Mesothelial cell of epicardium (in vitro differentiated cells): ENCODE results near the gene USH2A. TPM values are rescaled to one million over a fixed set of nuclear protein-coding genes. Genes with fewer than 3 reads are reported as not detected.

Source experiments
- DNase-seq, 2 experiments: peaks; one replicate each; pipeline ENCODE4 v3.0.0; 2021; ENCODE audit warnings: low spot score in 2 of 2; ENCODE audit not compliant: unreplicated experiment in 2 of 2
- H3K27ac Mint-ChIP-seq: 2 replicates; pipeline ENCODE4 v1.8.0; 2021; ENCODE audit warnings: mixed read lengths
- H3K27me3 Mint-ChIP-seq: 2 replicates; pipeline ENCODE4 v1.8.0; 2021; ENCODE audit warnings: low read depth, mixed read lengths
- H3K36me3 Mint-ChIP-seq: 2 replicates; pipeline ENCODE4 v1.8.0; 2021; ENCODE audit warnings: mixed read lengths
- H3K4me1 Mint-ChIP-seq: 2 replicates; pipeline ENCODE4 v1.8.0; 2021; ENCODE audit warnings: mixed read lengths
- H3K4me3 Mint-ChIP-seq: 2 replicates; pipeline ENCODE4 v1.8.0; 2021; ENCODE audit warnings: mild to moderate bottlenecking, moderate library complexity, mixed read lengths
- H3K9me3 Mint-ChIP-seq: 2 replicates; pipeline ENCODE4 v1.8.0; 2021; ENCODE audit warnings: mixed read lengths
- total RNA-seq: library from RNA; stranded (reverse); gene quantifications from 3 replicates; pipeline ENCODE4 v1.2.1, GENCODE V29; 2021
- TF ChIP-seq, protein P1 (sequence below): fragments of 200-600 bp; sonication (generic); IDR thresholded peaks from one replicate; pipeline ENCODE4 v1.5.0; 2021; ENCODE audit warnings: antibody characterized with exemption; ENCODE audit not compliant: unreplicated experiment

The USH2A gene
- total RNA-seq, 1 donor from 2014 or later = 0.02 TPM

- Mint-ChIP-seq H3K27me3 (no peaks in the 10 kb centered on the region), H3K27ac (no peak overlapping the region), H3K4me3 (no peak overlapping the region), H3K36me3 (no peaks in the 10 kb centered on the region), H3K4me1 (no peaks in the 10 kb centered on the region), H3K9me3 (no peaks in the 10 kb centered on the region)
- no peak for DNase-seq
- TF ChIP-seq, protein P1, sequence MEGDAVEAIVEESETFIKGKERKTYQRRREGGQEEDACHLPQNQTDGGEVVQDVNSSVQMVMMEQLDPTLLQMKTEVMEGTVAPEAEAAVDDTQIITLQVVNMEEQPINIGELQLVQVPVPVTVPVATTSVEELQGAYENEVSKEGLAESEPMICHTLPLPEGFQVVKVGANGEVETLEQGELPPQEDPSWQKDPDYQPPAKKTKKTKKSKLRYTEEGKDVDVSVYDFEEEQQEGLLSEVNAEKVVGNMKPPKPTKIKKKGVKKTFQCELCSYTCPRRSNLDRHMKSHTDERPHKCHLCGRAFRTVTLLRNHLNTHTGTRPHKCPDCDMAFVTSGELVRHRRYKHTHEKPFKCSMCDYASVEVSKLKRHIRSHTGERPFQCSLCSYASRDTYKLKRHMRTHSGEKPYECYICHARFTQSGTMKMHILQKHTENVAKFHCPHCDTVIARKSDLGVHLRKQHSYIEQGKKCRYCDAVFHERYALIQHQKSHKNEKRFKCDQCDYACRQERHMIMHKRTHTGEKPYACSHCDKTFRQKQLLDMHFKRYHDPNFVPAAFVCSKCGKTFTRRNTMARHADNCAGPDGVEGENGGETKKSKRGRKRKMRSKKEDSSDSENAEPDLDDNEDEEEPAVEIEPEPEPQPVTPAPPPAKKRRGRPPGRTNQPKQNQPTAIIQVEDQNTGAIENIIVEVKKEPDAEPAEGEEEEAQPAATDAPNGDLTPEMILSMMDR = no peak
Observed at GRCh38 chr1:215923129-215923824, 500.0 kb downstream of the USH2A start.

GRCh38 chr1:215911406-215911968, 511.8 kb downstream of the USH2A start:
- H3K36me3 Mint-ChIP-seq = no peaks in the 10 kb centered on the region
- TF ChIP-seq, protein P1 = peak; percentile 32
- no peak overlapping the region for H3K4me3 Mint-ChIP-seq
- no peaks in the 10 kb centered on the region for H3K27me3 Mint-ChIP-seq
- no peak overlapping the region for H3K27ac Mint-ChIP-seq
- no peaks in the 10 kb centered on the region for H3K4me1 Mint-ChIP-seq
- H3K9me3 Mint-ChIP-seq = peaks cover 14% of the 10 kb centered on the region
- DNase-seq = no peak

GRCh38 chr1:215905493-215906115, 517.6 kb downstream of the USH2A start:
- Mint-ChIP-seq H3K27ac (no peak overlapping the region), H3K27me3 (no peaks in the 10 kb centered on the region), H3K4me1 (no peaks in the 10 kb centered on the region), H3K9me3 (no peaks in the 10 kb centered on the region), H3K36me3 (no peaks in the 10 kb centered on the region), H3K4me3 (no peak overlapping the region)
- no peak for DNase-seq
- TF ChIP-seq, protein P1 = no peak

GRCh38 chr1:215900684-215901083, 522.6 kb downstream of the USH2A start:
- Mint-ChIP-seq H3K4me1 (no peaks in the 10 kb centered on the region), H3K27ac (no peak overlapping the region)

GRCh38 chr1:215899901-215900300, 523.3 kb downstream of the USH2A start:
- no peak overlapping the region for H3K27ac Mint-ChIP-seq
- TF ChIP-seq, protein P1 = no peak
- no peaks in the 10 kb centered on the region for H3K9me3 Mint-ChIP-seq
- H3K4me1 Mint-ChIP-seq = no peaks in the 10 kb centered on the region
- no peaks in the 10 kb centered on the region for H3K36me3 Mint-ChIP-seq
- H3K4me3 Mint-ChIP-seq = no peak overlapping the region
- no peak for DNase-seq
- H3K27me3 Mint-ChIP-seq = peaks cover 12% of the 10 kb centered on the region

More at GRCh38 chr1:215900684-215901083, 522.6 kb downstream of the USH2A start:
- H3K4me3 Mint-ChIP-seq = no peak overlapping the region
- H3K9me3 Mint-ChIP-seq = no peaks in the 10 kb centered on the region
- DNase-seq = no peak
- TF ChIP-seq, protein P1 = no peak
- no peaks in the 10 kb centered on the region for H3K36me3 Mint-ChIP-seq
- peaks cover 6% of the 10 kb centered on the region for H3K27me3 Mint-ChIP-seq
